ENCODE results near the gene PLAAT4.

DNA sequence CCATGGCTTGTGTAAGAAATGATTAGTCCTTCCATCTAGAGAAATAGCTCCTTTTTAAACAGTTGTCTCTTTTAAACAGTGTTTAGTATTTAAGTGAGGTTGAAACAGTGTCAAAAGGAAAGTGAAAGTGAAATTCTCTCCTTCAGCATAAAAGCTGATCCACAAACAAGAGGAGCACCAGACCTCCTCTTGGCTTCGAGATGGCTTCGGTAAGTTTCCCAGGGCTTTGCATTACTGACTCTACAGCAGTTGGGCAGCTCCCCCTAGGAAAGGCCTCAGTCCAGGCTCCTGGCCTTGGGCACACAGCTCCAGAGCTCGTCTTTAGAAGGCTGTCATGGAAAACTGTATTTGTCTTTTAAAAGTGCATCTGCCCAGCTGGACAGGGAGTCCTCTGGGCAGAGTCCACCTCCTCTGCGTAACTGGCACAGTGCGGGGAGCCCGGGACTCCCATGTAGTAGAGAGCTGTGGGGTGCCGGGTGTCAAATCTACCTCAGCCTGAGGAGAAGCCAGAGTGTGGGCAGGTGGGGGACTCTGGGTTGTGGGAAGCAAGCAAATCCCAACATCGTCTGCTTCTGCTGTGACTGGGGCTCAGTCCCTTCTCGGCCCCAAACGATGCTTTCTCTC lies at the start of gene PLAAT4:
- TF ChIP-seq, protein P1, sequence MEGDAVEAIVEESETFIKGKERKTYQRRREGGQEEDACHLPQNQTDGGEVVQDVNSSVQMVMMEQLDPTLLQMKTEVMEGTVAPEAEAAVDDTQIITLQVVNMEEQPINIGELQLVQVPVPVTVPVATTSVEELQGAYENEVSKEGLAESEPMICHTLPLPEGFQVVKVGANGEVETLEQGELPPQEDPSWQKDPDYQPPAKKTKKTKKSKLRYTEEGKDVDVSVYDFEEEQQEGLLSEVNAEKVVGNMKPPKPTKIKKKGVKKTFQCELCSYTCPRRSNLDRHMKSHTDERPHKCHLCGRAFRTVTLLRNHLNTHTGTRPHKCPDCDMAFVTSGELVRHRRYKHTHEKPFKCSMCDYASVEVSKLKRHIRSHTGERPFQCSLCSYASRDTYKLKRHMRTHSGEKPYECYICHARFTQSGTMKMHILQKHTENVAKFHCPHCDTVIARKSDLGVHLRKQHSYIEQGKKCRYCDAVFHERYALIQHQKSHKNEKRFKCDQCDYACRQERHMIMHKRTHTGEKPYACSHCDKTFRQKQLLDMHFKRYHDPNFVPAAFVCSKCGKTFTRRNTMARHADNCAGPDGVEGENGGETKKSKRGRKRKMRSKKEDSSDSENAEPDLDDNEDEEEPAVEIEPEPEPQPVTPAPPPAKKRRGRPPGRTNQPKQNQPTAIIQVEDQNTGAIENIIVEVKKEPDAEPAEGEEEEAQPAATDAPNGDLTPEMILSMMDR (conservative IDR thresholded peaks at IDR 0.05; ENCODE audit: low read length): no peak
- no peak for TF ChIP-seq EZH2phosphoT487 (IDR thresholded peaks at IDR 0.05; ENCODE audit: borderline replicate concordance, low read depth, low read length)

All from OCI-LY7 (cell line).